Peyer's patch (tissue), 4 donors: ENCODE data around the gene ZNF462. TPM values are rescaled to one million over a fixed set of nuclear protein-coding genes. Genes with fewer than 3 reads are reported as not detected.

ENCODE experiments used
- DNase-seq, 3 donors: peaks; one replicate each; pipeline ENCODE4 v3.0.0-alpha.2; 2017 to 2019
- H3K27ac ChIP-seq, 4 donors: fragments of 200-600 bp; sonication (generic); one replicate each; pipeline ENCODE4 v1.5.1; 2016 to 2019
- H3K27me3 ChIP-seq, 2 donors: fragments of 200-600 bp; sonication (generic); one replicate each; pipeline ENCODE4 v1.5.1; 2019
- H3K36me3 ChIP-seq, 3 donors: fragments of 200-600 bp; sonication (generic); one replicate each; pipeline ENCODE4 v1.5.1; 2016 to 2019
- H3K4me1 ChIP-seq, 4 donors: fragments of 200-600 bp; sonication (generic); one replicate each; pipeline ENCODE4 v1.5.1; 2016 to 2019
- H3K4me3 ChIP-seq, 4 donors: fragments of 200-600 bp; sonication (generic); 1 replicate in 3 of 4; 2 replicates in 1 of 4; pipeline ENCODE4 v1.5.1; 2016 to 2019; ENCODE audit warnings: mild to moderate bottlenecking in 1 of 4
- H3K9me3 ChIP-seq, 4 donors: fragments of 200-600 bp; sonication (generic); one replicate each; pipeline ENCODE4 v1.5.1; 2016 to 2019; ENCODE audit warnings: mild to moderate bottlenecking in 1 of 4
- CTCF ChIP-seq, 6 experiments: fragments of 450-650 bp in 4 of 6; fragments of 200-600 bp in 2 of 6; sonication (generic) in 1 of 6; IDR thresholded peaks; one replicate each; pipeline ENCODE4 v1.5.1; 2017 to 2019; ENCODE audit warnings: antibody characterized with exemption in 6 of 6, mild to moderate bottlenecking in 3 of 6, moderate library complexity in 1 of 6
- POLR2A ChIP-seq, 2 donors: fragments of 450-650 bp; IDR thresholded peaks; one replicate each; pipeline ENCODE4 v1.5.1; 2017; ENCODE audit warnings: antibody characterized with exemption in 2 of 2, mild to moderate bottlenecking in 2 of 2, moderate library complexity in 2 of 2
- small RNA-seq, 2 donors: library from RNA; depleted of rRNA; stranded (forward); fragments of <200 nt; gene quantifications; one replicate each; pipeline ENCODE3, GENCODE V24; 2016
- total RNA-seq, 4 donors: library from RNA; depleted of rRNA; stranded (reverse); fragments of >200 nt; gene quantifications; one replicate each; pipeline ENCODE4 v1.1.0, GENCODE V29; 2016

ZNF462 gene
- total RNA-seq, 4 donors from 2014 or later: 16.1 to 39.6 (median 25.5) TPM

GRCh38 chr9:107051392-107051791, 188.4 kb downstream of the ZNF462 start:
- no peaks in the 10 kb centered on the region for H3K36me3 ChIP-seq
- H3K4me1 ChIP-seq: no peaks in the 10 kb centered on the region
- H3K27me3 ChIP-seq: no peaks in the 10 kb centered on the region
- H3K9me3 ChIP-seq: no peaks in the 10 kb centered on the region
- TF ChIP-seq CTCF (IDR thresholded peaks at IDR 0.05): no peak
- no peak for TF ChIP-seq POLR2A (IDR thresholded peaks at IDR 0.05)
- no peak for DNase-seq
- H3K4me3 ChIP-seq: no peak overlapping the region
- H3K27ac ChIP-seq: no peak overlapping the region

- Histone ChIP-seq H3K4me3 (no peak overlapping the region), H3K27ac (no peak overlapping the region), H3K27me3 (no peaks in the 10 kb centered on the region), H3K4me1 (no peaks in the 10 kb centered on the region), H3K36me3 (no peaks in the 10 kb centered on the region), H3K9me3 (no peaks in the 10 kb centered on the region)
- TF ChIP-seq POLR2A (IDR thresholded peaks at IDR 0.05): no peak
- TF ChIP-seq CTCF (IDR thresholded peaks at IDR 0.05): no peak
- DNase-seq: no peak
These were observed 191.2 kb downstream of the ZNF462 start for GRCh38 chr9:107054146-107054545.

GRCh38 chr9:107059220-107059619, 196.3 kb downstream of the ZNF462 start:
- H3K27ac ChIP-seq: no peak overlapping the region
- DNase-seq: no peak
- H3K4me3 ChIP-seq: no peak overlapping the region
- TF ChIP-seq CTCF (IDR thresholded peaks at IDR 0.05) (no peak), POLR2A (IDR thresholded peaks at IDR 0.05) (no peak)
- H3K27me3 ChIP-seq: no peaks in the 10 kb centered on the region
- no peaks in the 10 kb centered on the region for H3K9me3 ChIP-seq
- H3K4me1 ChIP-seq: no peaks in the 10 kb centered on the region
- no peaks in the 10 kb centered on the region for H3K36me3 ChIP-seq

- no peaks in the 10 kb centered on the region for H3K9me3 ChIP-seq
- no peak for DNase-seq
- H3K27me3 ChIP-seq: no peaks in the 10 kb centered on the region
- H3K4me1 ChIP-seq: no peaks in the 10 kb centered on the region
- H3K36me3 ChIP-seq: no peaks in the 10 kb centered on the region
- TF ChIP-seq POLR2A (IDR thresholded peaks at IDR 0.05) (no peak), CTCF (IDR thresholded peaks at IDR 0.05) (no peak)
- H3K4me3 ChIP-seq: no peak overlapping the region
- no peak overlapping the region for H3K27ac ChIP-seq
These were observed 197.1 kb downstream of the ZNF462 start for GRCh38 chr9:107060062-107060461.

Small RNA genes within 50 kb of the gene (small RNA-seq; reads per million reads assigned to genes)
- 0 reads per million in 2 donors for gene RNA5SP292
